ENCODE results near the gene UROS.

The UROS gene

GRCh38 chr10:125857185-125857760 is 34.2 kb upstream of the UROS start:
- no peak overlapping the region for H3K4me2 ChIP-seq (ENCODE audit: insufficient read depth, low read length)
- no peak overlapping the region for H2AFZ ChIP-seq (ENCODE audit: low read depth, low read length)
- no peaks in the 10 kb centered on the region for H3K79me2 ChIP-seq (ENCODE audit: insufficient read depth, low read length)
- H3K4me1 ChIP-seq (ENCODE audit: insufficient read depth, low read length), result no peaks in the 10 kb centered on the region
- no peak overlapping the region for H3K27ac ChIP-seq (ENCODE audit: low read length)
- no peaks in the 10 kb centered on the region for H3K36me3 ChIP-seq (ENCODE audit: insufficient read depth, low read length)
- H3K9ac ChIP-seq (ENCODE audit: low read depth, low read length), result no peak overlapping the region
- H3K4me3 ChIP-seq (ENCODE audit: low read depth in 1 of 2, low read length in 2 of 2), result no peak overlapping the region
- H4K20me1 ChIP-seq (ENCODE audit: insufficient read depth, low read length), result no peaks in the 10 kb centered on the region
- no peak for ATAC-seq (ENCODE audit: insufficient read depth, low read depth)
- no peaks in the 10 kb centered on the region for H3K9me3 ChIP-seq (ENCODE audit: insufficient read depth, low read length, severe bottlenecking)
- H3K27me3 ChIP-seq (ENCODE audit: insufficient read depth, low read length, poor library complexity), result no peaks in the 10 kb centered on the region
- DNase-seq, result no peak
- TF ChIP-seq CTCF (IDR thresholded peaks at IDR 0.05; ENCODE audit: borderline replicate concordance, extremely low read depth, low read length, poor library complexity, severe bottlenecking) (no peak), EZH2 (IDR thresholded peaks at IDR 0.05; ENCODE audit: borderline replicate concordance, low read depth, low read length, severe bottlenecking) (no peak)

GRCh38 chr10:125852487-125852886 is 29.4 kb upstream of the UROS start:
- Histone ChIP-seq H3K27ac (ENCODE audit: low read length) (no peak overlapping the region), H3K9me3 (ENCODE audit: insufficient read depth, low read length, severe bottlenecking) (no peaks in the 10 kb centered on the region), H3K36me3 (ENCODE audit: insufficient read depth, low read length) (no peaks in the 10 kb centered on the region), H4K20me1 (ENCODE audit: insufficient read depth, low read length) (no peaks in the 10 kb centered on the region), H2AFZ (ENCODE audit: low read depth, low read length) (no peak overlapping the region), H3K79me2 (ENCODE audit: insufficient read depth, low read length) (no peaks in the 10 kb centered on the region), H3K27me3 (ENCODE audit: insufficient read depth, low read length, poor library complexity) (no peaks in the 10 kb centered on the region), H3K4me1 (ENCODE audit: insufficient read depth, low read length) (no peaks in the 10 kb centered on the region), H3K4me3 (ENCODE audit: low read depth in 1 of 2, low read length in 2 of 2) (no peak overlapping the region), H3K4me2 (ENCODE audit: insufficient read depth, low read length) (no peak overlapping the region), H3K9ac (ENCODE audit: low read depth, low read length) (no peak overlapping the region)
- ATAC-seq (ENCODE audit: insufficient read depth, low read depth), result no peak
- no peak for DNase-seq
- TF ChIP-seq CTCF (IDR thresholded peaks at IDR 0.05; ENCODE audit: borderline replicate concordance, extremely low read depth, low read length, poor library complexity, severe bottlenecking) (no peak), EZH2 (IDR thresholded peaks at IDR 0.05; ENCODE audit: borderline replicate concordance, low read depth, low read length, severe bottlenecking) (no peak)

- Histone ChIP-seq H3K79me2 (ENCODE audit: insufficient read depth, low read length) (no peaks in the 10 kb centered on the region), H3K9me3 (ENCODE audit: insufficient read depth, low read length, severe bottlenecking) (no peaks in the 10 kb centered on the region), H2AFZ (ENCODE audit: low read depth, low read length) (no peak overlapping the region), H3K27ac (ENCODE audit: low read length) (no peak overlapping the region), H3K4me2 (ENCODE audit: insufficient read depth, low read length) (no peak overlapping the region), H3K4me1 (ENCODE audit: insufficient read depth, low read length) (no peaks in the 10 kb centered on the region), H4K20me1 (ENCODE audit: insufficient read depth, low read length) (no peaks in the 10 kb centered on the region), H3K4me3 (ENCODE audit: low read depth in 1 of 2, low read length in 2 of 2) (no peak overlapping the region), H3K27me3 (ENCODE audit: insufficient read depth, low read length, poor library complexity) (no peaks in the 10 kb centered on the region), H3K9ac (ENCODE audit: low read depth, low read length) (no peak overlapping the region), H3K36me3 (ENCODE audit: insufficient read depth, low read length) (no peaks in the 10 kb centered on the region; the same call in 1 of the 2 replicates)
- DNase-seq, result no peak
- no peak for TF ChIP-seq CTCF (IDR thresholded peaks at IDR 0.05; ENCODE audit: borderline replicate concordance, extremely low read depth, low read length, poor library complexity, severe bottlenecking)
- no peak for TF ChIP-seq EZH2 (IDR thresholded peaks at IDR 0.05; ENCODE audit: borderline replicate concordance, low read depth, low read length, severe bottlenecking)
- ATAC-seq (ENCODE audit: insufficient read depth, low read depth), result no peak
Observed at GRCh38 chr10:125850766-125851731, 28.0 kb upstream of the UROS start.
